ENCODE data around the gene L3MBTL3. TPM values are rescaled to one million over a fixed set of nuclear protein-coding genes. Genes with fewer than 3 reads are reported as not detected.
"Not testable (repeated sequence)": the region's sequence is repeated elsewhere in the genome, so short reads cannot be mapped to it uniquely, and the experiment has no call there.

Gene L3MBTL3
- total RNA-seq, 1 donor, result 41.2 TPM

DNA sequence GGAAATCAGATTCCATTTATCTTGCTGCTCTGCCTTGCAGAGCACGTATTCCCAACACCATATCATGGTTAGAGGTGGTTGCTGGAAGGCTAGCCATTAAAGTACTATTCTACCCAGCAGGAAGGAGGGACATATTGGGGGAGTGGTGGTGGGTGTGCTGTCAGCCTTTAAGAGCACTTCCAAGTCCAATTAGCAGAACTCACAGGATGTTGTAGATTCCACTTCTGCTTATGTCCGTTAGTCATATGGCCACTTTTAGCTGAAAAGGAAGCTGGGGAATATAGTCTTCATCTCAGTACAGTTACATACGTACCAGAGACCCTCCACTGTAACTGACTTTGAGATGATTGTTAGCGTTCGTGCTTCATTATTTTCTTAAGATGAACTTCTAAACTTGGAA, 109.9 kb downstream of the L3MBTL3 start:
- Histone ChIP-seq H3K9me3 (ENCODE audit: low read depth, low read length) (no peaks in the 10 kb centered on the region), H3K4me1 (ENCODE audit: insufficient read depth, low read length) (peaks cover 22% of the 10 kb centered on the region), H3K27me3 (ENCODE audit: insufficient read depth, low read length) (no peaks in the 10 kb centered on the region), H3K4me3 (ENCODE audit: low read length) (no peak overlapping the region)

DNA sequence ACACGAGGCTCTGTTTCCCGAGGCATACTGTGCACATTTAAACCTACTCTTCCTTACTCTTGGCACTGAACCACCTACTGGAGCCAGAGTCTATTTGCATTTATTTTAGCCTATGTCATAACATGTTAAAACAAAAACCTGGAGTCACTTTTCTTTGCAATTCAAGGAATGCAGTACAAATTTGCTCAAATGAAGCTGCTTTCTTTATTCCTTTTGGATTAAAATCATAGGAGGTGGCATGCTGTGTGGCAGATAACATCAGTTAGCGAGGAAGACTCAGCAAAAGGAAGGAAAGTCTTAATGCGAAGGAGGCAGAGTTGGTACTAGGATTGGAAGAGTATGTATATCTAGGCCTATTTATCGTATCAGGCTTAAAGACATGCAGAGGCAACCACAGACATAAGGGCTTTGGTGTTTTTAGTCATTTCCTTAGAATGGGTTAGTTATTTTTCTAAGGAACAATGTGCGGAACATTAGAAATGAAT, 111.4 kb downstream of the L3MBTL3 start:
- H3K4me3 ChIP-seq (ENCODE audit: low read length), result no peak overlapping the region
- no peaks in the 10 kb centered on the region for H3K9me3 ChIP-seq (ENCODE audit: low read depth, low read length)
- H3K27me3 ChIP-seq (ENCODE audit: insufficient read depth, low read length), result no peaks in the 10 kb centered on the region
- peaks cover 31% of the 10 kb centered on the region for H3K4me1 ChIP-seq (ENCODE audit: insufficient read depth, low read length)

DNA sequence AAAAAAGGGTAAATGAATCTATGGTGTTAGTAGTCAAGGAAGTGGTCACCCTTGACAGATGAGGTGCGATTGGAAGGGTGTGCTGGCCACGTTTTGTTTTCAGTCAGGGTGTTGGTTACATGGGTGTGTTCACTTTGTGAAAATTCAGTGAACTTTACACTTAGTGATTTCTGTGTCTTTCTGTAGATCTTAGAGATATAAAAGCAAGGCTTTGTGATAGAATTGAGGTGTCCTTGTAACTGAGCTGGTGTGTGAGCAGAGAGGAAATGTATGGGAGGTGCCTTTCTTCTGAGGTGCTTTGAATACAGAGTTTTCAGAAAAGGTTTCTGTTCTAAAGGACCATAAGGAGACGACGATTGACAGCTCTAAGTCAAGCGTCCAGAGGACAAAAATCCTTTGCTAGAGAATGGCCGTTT, 113.9 kb downstream of the L3MBTL3 start:
- Histone ChIP-seq H3K4me1 (ENCODE audit: insufficient read depth, low read length) (peaks cover 35% of the 10 kb centered on the region), H3K9me3 (ENCODE audit: low read depth, low read length) (no peaks in the 10 kb centered on the region), H3K27me3 (ENCODE audit: insufficient read depth, low read length) (no peaks in the 10 kb centered on the region), H3K4me3 (ENCODE audit: low read length) (no peak overlapping the region)

DNA sequence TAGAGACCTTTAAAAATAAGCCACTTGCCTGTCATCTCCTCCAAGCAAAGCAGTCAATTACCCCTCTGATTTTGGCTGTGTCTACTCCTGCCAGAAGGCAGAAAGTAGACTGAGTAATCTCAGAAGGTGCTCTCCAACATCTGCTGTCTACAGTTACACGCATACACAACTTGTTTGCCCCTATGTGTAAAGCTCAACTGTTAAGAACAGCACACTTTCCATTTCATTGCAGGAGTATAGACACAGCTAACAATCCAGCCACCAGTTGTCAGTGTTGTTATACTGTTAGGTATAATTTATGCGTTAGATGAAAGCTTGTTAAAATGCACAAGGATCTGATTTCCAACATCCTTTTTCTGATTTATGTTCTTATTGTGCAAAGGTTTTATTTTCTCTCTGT, 116.2 kb downstream of the L3MBTL3 start:
- Histone ChIP-seq H3K27me3 (ENCODE audit: insufficient read depth, low read length) (no peaks in the 10 kb centered on the region), H3K9me3 (ENCODE audit: low read depth, low read length) (no peaks in the 10 kb centered on the region), H3K4me3 (ENCODE audit: low read length) (no peak overlapping the region), H3K4me1 (ENCODE audit: insufficient read depth, low read length) (peaks cover 31% of the 10 kb centered on the region)

- Histone ChIP-seq H3K4me1 (ENCODE audit: insufficient read depth, low read length) (peaks cover 33% of the 10 kb centered on the region), H3K27me3 (ENCODE audit: insufficient read depth, low read length) (no peaks in the 10 kb centered on the region), H3K9me3 (ENCODE audit: low read depth, low read length) (no peaks in the 10 kb centered on the region), H3K4me3 (ENCODE audit: low read length) (no peak overlapping the region)
These were observed 118.4 kb downstream of the L3MBTL3 start for GRCh38 chr6:130136798-130137197.

DNA sequence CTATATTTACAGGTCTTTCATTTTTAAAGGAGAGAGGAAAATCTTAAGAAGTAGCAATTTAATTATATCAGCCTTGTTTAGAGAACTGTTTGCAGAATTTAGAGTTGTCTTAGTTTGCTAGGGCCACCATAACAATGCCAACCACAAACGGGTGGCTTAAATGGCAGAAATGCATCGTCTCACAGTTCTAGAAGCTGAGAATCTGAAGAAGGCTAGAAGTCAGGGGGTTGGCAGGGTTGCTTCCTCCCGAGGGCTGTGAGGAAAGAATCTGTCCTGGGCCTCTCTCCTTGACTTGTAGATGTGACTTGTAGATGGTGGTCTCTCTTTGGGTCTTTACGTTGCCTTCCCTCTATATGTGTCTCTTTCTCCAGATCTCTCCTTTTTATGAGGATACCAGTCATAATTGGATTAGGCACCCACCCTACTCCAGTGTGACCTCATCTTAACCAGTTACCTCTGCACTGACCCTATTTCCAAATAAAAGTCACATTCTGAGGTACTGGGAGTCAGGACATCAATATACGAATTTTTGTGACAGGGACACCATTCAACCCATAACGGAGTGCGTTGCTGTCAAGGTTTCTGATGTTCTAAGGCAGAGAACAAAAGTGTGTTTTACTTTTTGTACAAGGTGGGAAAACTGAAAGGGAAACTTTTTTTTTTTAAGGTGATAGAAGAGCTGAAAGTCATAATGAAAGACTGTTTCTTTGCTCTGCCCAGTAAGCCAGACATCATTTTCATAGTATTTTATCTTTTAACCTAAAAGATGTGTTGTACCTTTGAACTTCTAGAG, 119.9 kb downstream of the L3MBTL3 start:
- peaks cover 26% of the 10 kb centered on the region for H3K4me1 ChIP-seq (ENCODE audit: insufficient read depth, low read length)
- H3K4me3 ChIP-seq (ENCODE audit: low read length), result no peak overlapping the region
- H3K9me3 ChIP-seq (ENCODE audit: low read depth, low read length), result no peaks in the 10 kb centered on the region
- no peaks in the 10 kb centered on the region for H3K27me3 ChIP-seq (ENCODE audit: insufficient read depth, low read length)

DNA sequence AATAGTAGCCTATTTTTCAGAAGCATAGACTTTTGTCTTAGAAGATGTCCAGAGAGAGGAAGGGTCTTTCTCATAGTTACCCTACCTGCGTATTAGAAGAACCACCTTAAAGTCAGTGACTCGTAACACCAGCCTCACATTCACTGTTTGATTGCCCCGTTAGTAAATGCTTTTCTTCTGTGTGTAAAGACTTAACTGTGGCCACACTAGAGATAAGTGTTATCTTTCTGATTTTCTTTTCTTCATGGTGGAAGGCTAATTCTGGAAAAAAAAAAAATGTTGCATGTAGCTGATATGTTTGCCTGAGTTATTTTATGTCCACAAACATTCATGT, 120.5 kb downstream of the L3MBTL3 start:
- Histone ChIP-seq H3K4me3 (ENCODE audit: low read length) (no peak overlapping the region), H3K27me3 (ENCODE audit: insufficient read depth, low read length) (no peaks in the 10 kb centered on the region), H3K4me1 (ENCODE audit: insufficient read depth, low read length) (peaks cover 20% of the 10 kb centered on the region), H3K9me3 (ENCODE audit: low read depth, low read length) (no peaks in the 10 kb centered on the region)

DNA sequence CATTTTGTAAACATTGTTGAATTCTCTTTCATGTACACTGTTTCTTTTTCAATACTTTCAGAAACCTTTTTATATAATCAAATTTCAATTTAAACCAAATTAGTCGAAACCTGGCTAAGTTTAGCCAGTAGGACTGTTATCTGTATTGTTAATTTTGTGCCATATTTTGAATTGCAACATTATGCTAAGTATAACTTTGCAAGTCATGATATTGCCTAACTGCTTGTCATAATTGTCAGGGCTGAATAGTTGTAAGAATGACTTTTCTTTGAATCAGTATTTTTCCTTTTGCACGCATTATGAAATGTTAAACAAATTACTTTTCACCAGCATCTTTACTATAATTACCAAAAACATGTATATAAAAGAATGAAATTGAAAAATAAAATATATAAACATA, 121.7 kb downstream of the L3MBTL3 start:
- H3K9me3 ChIP-seq (ENCODE audit: low read depth, low read length), result no peaks in the 10 kb centered on the region
- H3K27me3 ChIP-seq (ENCODE audit: insufficient read depth, low read length), result no peaks in the 10 kb centered on the region
- no peak overlapping the region for H3K4me3 ChIP-seq (ENCODE audit: low read length)
- H3K4me1 ChIP-seq (ENCODE audit: insufficient read depth, low read length), result peaks cover 14% of the 10 kb centered on the region

- H3K27me3 ChIP-seq (ENCODE audit: insufficient read depth, low read length), result no peaks in the 10 kb centered on the region
These were observed 125.3 kb downstream of the L3MBTL3 start for GRCh38 chr6:130143709-130144108.

GRCh38 chr6:130147111-130147510, 128.7 kb downstream of the L3MBTL3 start:
- Histone ChIP-seq H3K4me3 (ENCODE audit: low read length) (no peak overlapping the region), H3K4me1 (ENCODE audit: insufficient read depth, low read length) (no peaks in the 10 kb centered on the region), H3K27me3 (ENCODE audit: insufficient read depth, low read length) (no peaks in the 10 kb centered on the region), H3K9me3 (ENCODE audit: low read depth, low read length) (no peaks in the 10 kb centered on the region)

More at GRCh38 chr6:130143709-130144108, 125.3 kb downstream of the L3MBTL3 start:
- H3K4me1 ChIP-seq (ENCODE audit: insufficient read depth, low read length), result peaks cover 8% of the 10 kb centered on the region
- H3K9me3 ChIP-seq (ENCODE audit: low read depth, low read length), result no peaks in the 10 kb centered on the region
- H3K4me3 ChIP-seq (ENCODE audit: low read length), result no peak overlapping the region

DNA sequence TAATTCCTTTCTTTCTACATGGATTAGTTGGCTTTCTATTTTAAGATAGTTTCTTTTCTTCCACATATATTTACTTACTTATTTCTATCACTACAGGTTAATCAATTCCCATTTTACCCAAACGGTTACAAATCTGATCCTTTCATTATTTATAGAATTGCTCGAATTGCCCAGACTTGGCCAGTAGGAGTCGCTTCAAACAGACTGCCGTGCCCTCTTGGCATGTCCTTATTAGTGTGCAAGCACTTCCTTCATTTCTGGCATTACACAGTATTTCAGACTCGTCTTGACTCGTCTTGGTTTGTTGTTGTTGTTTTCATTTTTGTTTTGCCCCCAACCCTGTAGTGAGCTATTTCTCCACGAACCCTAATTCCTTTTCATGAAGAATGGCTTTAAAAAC, 129.8 kb downstream of the L3MBTL3 start:
- Histone ChIP-seq H3K9me3 (ENCODE audit: low read depth, low read length) (no peaks in the 10 kb centered on the region), H3K4me3 (ENCODE audit: low read length) (no peak overlapping the region), H3K27me3 (ENCODE audit: insufficient read depth, low read length) (no peaks in the 10 kb centered on the region), H3K4me1 (ENCODE audit: insufficient read depth, low read length) (no peaks in the 10 kb centered on the region)

- H3K4me1 ChIP-seq (ENCODE audit: insufficient read depth, low read length); H3K4me3 ChIP-seq (ENCODE audit: low read length); H3K27me3 ChIP-seq (ENCODE audit: insufficient read depth, low read length); H3K9me3 ChIP-seq (ENCODE audit: low read depth, low read length): not testable (repeated sequence)
These were observed 130.6 kb downstream of the L3MBTL3 start for GRCh38 chr6:130149016-130149415.

GRCh38 chr6:130150906-130151305, 132.5 kb downstream of the L3MBTL3 start:
- no peaks in the 10 kb centered on the region for H3K4me1 ChIP-seq (ENCODE audit: insufficient read depth, low read length)
- H3K27me3 ChIP-seq (ENCODE audit: insufficient read depth, low read length), result no peaks in the 10 kb centered on the region
- H3K9me3 ChIP-seq (ENCODE audit: low read depth, low read length), result no peaks in the 10 kb centered on the region
- no peak overlapping the region for H3K4me3 ChIP-seq (ENCODE audit: low read length)

DNA sequence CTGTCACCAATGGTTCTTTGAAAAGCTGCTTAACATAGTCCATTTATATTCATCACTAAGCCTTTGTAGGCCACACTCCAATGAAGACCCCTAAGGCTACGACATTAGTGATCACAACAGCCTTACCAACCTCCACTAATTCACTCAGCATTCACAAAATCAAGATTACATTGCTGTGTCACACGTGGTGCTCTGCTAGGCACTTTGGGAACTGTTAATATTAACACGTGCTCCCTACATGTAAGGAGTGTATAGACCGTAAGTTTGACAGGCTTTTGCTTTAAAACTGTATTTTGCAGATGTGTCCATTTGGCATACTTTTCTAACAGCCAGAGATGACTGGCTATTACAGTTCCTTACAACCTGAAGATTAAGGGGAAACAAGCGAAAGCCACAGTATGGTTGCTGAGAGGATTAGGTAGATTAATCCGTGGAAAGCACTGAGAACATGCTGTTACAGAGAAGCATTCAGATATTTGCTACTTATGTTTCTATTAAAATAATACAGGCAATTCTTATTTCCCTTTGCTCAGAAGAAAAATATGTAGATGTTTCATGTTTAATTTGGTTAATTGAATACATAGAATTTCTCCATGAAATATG, 134.6 kb downstream of the L3MBTL3 start:
- Histone ChIP-seq H3K9me3 (ENCODE audit: low read depth, low read length) (no peaks in the 10 kb centered on the region), H3K27me3 (ENCODE audit: insufficient read depth, low read length) (no peaks in the 10 kb centered on the region), H3K4me1 (ENCODE audit: insufficient read depth, low read length) (no peaks in the 10 kb centered on the region), H3K4me3 (ENCODE audit: low read length) (no peak overlapping the region)

GRCh38 chr6:130156908-130157307, 138.5 kb downstream of the L3MBTL3 start:
- H3K27me3 ChIP-seq (ENCODE audit: insufficient read depth, low read length), result no peaks in the 10 kb centered on the region
- no peak overlapping the region for H3K4me3 ChIP-seq (ENCODE audit: low read length)
- no peaks in the 10 kb centered on the region for H3K4me1 ChIP-seq (ENCODE audit: insufficient read depth, low read length)
- no peaks in the 10 kb centered on the region for H3K9me3 ChIP-seq (ENCODE audit: low read depth, low read length)

DNA sequence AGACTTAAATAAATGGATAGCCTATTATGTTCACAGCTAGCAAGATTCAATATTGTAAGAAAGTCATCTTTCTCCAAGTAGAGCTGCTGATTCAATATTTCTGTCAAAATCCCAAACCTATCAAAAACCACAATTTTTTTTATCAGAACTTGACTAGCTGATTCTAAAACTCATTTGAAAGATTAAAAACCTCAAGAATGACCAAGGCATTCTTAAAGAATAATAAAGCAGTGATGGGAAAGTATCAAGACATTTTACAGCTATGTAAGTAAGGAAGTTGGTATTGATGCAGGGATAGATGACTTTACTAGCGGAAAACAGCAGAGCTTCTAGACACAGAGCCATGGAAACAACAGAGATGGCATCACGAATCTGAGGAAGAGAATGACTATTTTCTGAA, 139.7 kb downstream of the L3MBTL3 start:
- Histone ChIP-seq H3K4me3 (ENCODE audit: low read length) (no peak overlapping the region), H3K9me3 (ENCODE audit: low read depth, low read length) (no peaks in the 10 kb centered on the region), H3K4me1 (ENCODE audit: insufficient read depth, low read length) (no peaks in the 10 kb centered on the region)

More for the DNA sequence above, 139.7 kb downstream of the L3MBTL3 start:
- no peaks in the 10 kb centered on the region for H3K27me3 ChIP-seq (ENCODE audit: insufficient read depth, low read length)

All from mononuclear cell (primary cell).